ENCODE results near the gene ITK. TPM values are rescaled to one million over a fixed set of nuclear protein-coding genes. Genes with fewer than 3 reads are reported as not detected.

ITK gene
- total RNA-seq, 1 donor from 2014 or later, result 8.1 TPM

- peak; percentile 71 for DNase-seq
These were observed 88.6 kb downstream of the ITK start for GRCh38 chr5:157269165-157269671.

GRCh38 chr5:157269761-157270272 is 89.2 kb downstream of the ITK start:
- Histone ChIP-seq H3K27me3 (no peaks in the 10 kb centered on the region), H3K27ac (peak overlapping the region; percentile 47), H3K9me3 (no peaks in the 10 kb centered on the region), H3K36me3 (no peaks in the 10 kb centered on the region), H3K4me3 (no peak overlapping the region), H3K4me1 (peaks cover 4% of the 10 kb centered on the region)
- DNase-seq (no peak), ATAC-seq (no peak)
- no peak for TF ChIP-seq CTCF (IDR thresholded peaks at IDR 0.05)
- intact Hi-C loops (cut with DNase I), result no loop called here

More at GRCh38 chr5:157269165-157269671, 88.6 kb downstream of the ITK start:
- no peak overlapping the region for H3K4me3 ChIP-seq
- peak overlapping the region; percentile 47 for H3K27ac ChIP-seq
- H3K27me3 ChIP-seq, result no peaks in the 10 kb centered on the region
- peaks cover 4% of the 10 kb centered on the region for H3K4me1 ChIP-seq
- intact Hi-C loops (cut with DNase I), result no loop called here
- peak; percentile 77 for ATAC-seq
- no peaks in the 10 kb centered on the region for H3K9me3 ChIP-seq
- TF ChIP-seq CTCF (IDR thresholded peaks at IDR 0.05), result no peak
- H3K36me3 ChIP-seq, result no peaks in the 10 kb centered on the region

- Histone ChIP-seq H3K9me3 (no peaks in the 10 kb centered on the region), H3K4me1 (peaks cover 4% of the 10 kb centered on the region), H3K4me3 (no peak overlapping the region), H3K36me3 (no peaks in the 10 kb centered on the region), H3K27me3 (no peaks in the 10 kb centered on the region), H3K27ac (no peak overlapping the region)
- no peak for TF ChIP-seq CTCF (IDR thresholded peaks at IDR 0.05)
- no peak for ATAC-seq
- intact Hi-C loops (cut with DNase I), result no loop called here
- no peak for DNase-seq
These were observed 90.1 kb downstream of the ITK start for GRCh38 chr5:157270771-157271170.

- H3K36me3 ChIP-seq, result no peaks in the 10 kb centered on the region
- no peaks in the 10 kb centered on the region for H3K27me3 ChIP-seq
- peaks cover 4% of the 10 kb centered on the region for H3K4me1 ChIP-seq
- peak; percentile 40 for ATAC-seq
- no peaks in the 10 kb centered on the region for H3K9me3 ChIP-seq
- peak overlapping the region; percentile 52 for H3K27ac ChIP-seq
- intact Hi-C loops (cut with DNase I), result no loop called here
- no peak overlapping the region for H3K4me3 ChIP-seq
- no peak for DNase-seq
- no peak for TF ChIP-seq CTCF (IDR thresholded peaks at IDR 0.05)
These were observed 91.2 kb downstream of the ITK start for GRCh38 chr5:157271740-157272271.

GRCh38 chr5:157273131-157273556 is 92.5 kb downstream of the ITK start:
- Histone ChIP-seq H3K4me1 (peaks cover 4% of the 10 kb centered on the region), H3K36me3 (no peaks in the 10 kb centered on the region), H3K9me3 (no peaks in the 10 kb centered on the region), H3K27ac (no peak overlapping the region), H3K4me3 (no peak overlapping the region), H3K27me3 (no peaks in the 10 kb centered on the region)
- TF ChIP-seq CTCF (IDR thresholded peaks at IDR 0.05), result no peak
- DNase-seq (no peak), ATAC-seq (peak; percentile 74)
- intact Hi-C loops (cut with DNase I), result no loop called here

All from upper lobe of right lung (tissue), 1 donor.